Stimulated activated CD4-positive, alpha-beta T cell treated with anti-CD3 and anti-CD28 coated beads, Interleukin-15, amount 100 ng/mL, for 48 hours (primary cell): ENCODE data around the gene DENND1C.
"Not testable (repeated sequence)": the region's sequence is repeated elsewhere in the genome, so short reads cannot be mapped to it uniquely, and the experiment has no call there.

ENCODE experiments used
- DNase-seq, 2 donors: peaks; one replicate each; pipeline ENCODE4 v3.0.0-alpha.2; 2020; ENCODE audit warnings: low read depth in 2 of 2

Gene DENND1C

DNA sequence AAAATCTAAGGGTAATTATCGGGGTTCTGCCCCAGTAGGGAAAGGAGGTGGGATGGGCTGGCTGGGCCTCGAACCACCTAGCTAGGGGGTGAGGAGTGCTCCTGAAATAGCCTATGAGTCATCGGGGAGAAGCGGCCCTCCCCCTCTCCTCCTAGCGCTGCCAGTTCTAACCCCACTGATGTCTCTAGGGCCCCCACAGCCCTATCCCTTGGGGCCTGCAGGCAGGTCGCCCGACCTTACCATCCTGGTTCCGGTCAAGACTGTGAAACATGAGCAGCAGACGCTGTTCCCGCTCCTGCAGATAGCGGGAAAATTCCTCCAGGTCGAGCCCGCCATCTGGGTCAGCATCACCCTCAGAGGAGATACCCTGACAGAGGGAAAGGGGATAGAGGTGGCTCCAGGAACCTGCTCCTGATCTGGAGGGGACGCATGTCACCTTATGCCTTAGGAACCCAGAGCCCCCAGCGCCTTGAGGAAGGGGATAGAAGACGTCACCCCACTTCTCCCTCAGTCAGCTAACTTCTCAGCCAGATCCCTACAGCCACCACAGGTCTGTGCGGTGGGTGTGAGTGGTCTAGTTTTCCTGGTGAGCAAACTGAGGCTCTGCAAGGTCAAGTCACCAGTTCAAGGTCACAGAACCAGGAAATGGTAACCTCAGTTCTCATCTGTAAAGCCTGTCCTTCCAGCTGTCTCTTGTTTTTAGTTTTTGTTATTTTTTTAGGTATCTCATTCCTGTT is 23.5 kb downstream of the DENND1C start:
- no peak for DNase-seq

- no peak for DNase-seq
Measured at GRCh38 chr19:6455924-6456323, 25.7 kb downstream of the DENND1C start.

DNA sequence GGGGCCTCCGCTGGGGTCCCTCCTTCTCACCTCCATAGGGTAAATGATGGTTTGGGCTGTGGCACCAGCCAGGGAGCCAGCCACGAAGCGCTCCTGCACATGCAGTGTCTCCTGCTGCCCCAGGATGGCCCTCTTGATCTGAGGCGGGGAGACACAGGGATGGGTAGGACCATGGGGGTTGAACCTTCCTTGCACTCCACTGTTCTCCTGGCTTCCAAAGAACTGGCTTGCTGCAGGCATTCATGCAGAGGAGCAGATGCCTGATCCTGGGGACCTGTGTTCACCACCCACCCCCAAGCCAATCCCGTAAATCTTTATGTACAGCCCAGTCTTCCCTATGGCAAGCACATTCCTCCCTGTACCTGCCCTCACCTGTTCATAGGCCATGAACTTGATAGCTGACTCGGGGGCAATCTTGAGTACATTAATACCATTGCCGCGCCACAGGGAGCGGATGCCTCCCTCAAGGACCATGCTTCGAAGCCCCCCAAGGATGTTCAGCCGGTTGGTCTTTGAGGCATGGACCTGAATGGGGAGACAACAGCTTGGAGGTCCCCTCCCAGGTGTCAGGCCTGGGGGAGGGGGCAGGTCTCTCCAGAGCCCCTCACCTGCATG is 27.5 kb downstream of the DENND1C start:
- no peak for DNase-seq

GRCh38 chr19:6452899-6453298 is 28.7 kb downstream of the DENND1C start:
- DNase-seq: no peak

DNA sequence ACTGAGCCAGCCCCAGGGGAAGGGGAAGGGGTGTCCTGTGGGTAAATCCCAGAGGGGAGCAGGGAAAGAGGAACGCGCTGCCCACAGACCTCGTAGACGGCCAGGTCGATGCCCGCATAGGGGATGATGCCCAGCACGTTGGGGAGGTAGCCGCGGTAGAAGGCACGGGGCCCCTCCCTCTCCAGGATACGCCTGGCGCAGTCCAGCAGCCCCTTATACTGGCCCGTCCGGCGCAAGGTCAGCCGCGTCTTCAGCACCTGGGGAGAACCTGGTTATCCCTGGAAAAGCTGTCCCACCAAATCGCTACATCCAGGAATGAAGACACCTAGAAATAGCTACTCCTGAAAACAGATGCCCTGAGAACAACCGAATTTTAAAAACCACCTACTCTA is 29.4 kb downstream of the DENND1C start:
- DNase-seq: no peak

GRCh38 chr19:6451583-6452222 is 29.9 kb downstream of the DENND1C start:
- no peak for DNase-seq

DNA sequence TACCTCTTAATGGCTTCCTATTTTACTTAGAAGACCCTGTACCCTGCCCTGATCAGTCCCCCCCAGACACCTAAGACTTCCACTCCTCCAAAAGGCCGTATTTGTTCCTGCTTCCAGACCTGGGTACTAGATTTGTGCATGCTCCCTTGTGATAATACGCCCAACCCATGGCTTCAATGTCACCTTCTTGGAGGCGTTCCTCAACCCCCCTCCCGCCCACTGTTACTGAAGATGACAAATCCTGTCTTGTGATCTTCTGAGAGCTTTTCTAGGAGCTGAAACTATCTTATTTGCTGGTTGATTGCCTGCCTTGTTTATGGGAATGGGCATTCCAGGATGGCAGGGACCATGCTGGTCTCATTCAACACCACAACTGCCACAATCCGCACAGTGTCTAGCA is 31.4 kb downstream of the DENND1C start:
- no peak for DNase-seq

- no peak for DNase-seq
Measured at GRCh38 chr19:6448045-6448444, 33.5 kb downstream of the DENND1C start.

- DNase-seq: no peak
Measured at GRCh38 chr19:6446452-6446851, 35.1 kb downstream of the DENND1C start.

DNA sequence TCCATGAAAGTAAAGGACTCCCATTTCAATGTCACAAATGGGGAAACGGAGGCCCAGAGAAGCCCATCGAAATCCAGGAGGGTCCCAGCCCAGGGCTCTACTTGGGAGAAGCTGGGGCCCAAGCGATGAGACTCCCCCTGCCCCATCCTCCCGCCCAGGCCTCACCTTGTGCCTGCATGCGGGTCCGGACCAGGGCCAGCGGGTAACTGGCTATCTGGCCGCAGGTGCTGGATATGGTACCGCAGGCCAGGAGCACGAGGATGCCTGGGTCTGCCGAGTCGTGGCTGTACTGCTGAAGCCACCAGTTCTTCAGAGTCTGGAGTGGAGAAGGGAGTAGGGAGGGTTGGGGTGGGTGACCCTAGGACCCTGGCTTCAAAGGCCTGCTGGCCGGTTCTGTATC is 37.6 kb downstream of the DENND1C start:
- no peak for DNase-seq

DNA sequence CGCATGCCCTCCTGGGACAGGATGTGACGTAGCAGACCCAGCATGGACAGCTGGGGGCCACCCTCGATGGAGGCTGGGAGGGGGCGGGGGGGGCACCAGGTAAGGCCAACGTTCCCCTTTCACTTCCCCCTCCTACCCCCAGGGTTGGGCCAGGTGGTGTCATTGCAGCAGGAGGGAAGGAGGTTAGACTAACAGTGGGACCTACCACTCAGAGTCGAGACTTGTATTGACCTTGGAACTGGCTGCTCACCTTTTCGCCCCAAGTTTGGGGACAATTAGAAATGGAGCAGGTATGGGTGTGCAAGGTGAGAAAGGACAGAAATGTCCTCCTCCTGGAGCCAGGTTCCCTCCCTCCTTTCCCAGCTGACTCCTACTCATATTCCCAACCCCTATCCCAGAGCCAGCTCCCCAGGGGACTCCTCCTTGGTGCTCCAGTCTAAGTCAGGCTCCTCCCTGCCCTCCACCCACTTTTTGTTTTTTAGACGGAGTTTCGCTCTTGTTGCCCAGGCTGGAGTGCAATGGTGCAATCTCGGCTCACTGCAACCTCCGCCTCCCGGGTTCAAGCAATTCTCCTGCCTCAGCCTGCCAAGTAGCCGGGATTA is 39.4 kb downstream of the DENND1C start:
- DNase-seq: no peak

- no peak for DNase-seq
Measured at GRCh38 chr19:6440905-6441304, 40.7 kb downstream of the DENND1C start.

DNA sequence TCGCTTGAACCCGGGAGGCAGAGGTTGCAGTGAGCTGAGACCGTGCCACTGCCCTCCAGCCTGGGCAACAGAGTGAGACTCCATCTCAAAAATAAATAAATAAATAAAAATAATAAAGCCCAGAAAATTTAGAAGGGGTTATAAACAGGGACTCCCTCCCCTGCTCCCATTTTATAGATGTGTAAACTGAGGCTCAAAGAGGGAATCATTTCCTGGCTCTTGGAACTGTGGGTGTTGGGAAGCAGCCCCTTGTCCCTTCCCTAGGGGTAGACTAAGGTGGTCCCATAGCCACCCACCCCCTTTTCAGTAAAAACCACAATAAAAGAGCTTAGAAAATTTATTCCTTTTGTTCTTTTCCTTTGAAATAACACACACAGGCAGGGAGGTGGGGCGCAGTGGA is 41.8 kb downstream of the DENND1C start:
- DNase-seq: no peak

- no peak for DNase-seq
Measured at GRCh38 chr19:6433663-6434062, 47.9 kb downstream of the DENND1C start, which contains the start of gene SLC25A41. Gene SLC25A41 (minus strand): TSS chr19:6433763. CDS start chr19:6433693, 70 bp downstream.

DNA sequence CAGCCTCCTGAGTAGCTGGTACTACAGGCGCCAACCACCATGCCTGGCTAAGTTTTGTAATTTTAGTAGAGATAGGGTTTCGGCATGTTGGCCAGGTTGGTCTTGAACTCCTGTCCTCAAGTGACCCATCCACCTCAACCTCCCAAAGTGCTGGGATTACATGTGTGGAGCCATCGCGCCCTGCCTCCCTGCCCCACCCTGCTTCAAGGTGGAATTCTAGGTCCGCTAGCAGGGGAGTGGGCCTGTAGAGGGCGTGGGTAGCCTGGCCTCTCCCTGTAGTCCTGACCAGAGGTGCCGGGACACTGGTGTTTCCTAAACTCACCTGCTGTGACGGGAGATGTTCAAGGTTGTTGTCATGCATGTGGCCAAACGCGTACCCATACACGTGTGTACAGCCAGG is 48.4 kb downstream of the DENND1C start:
- DNase-seq: no peak

- DNase-seq: no peak
Measured at GRCh38 chr19:6431891-6432290, 49.7 kb downstream of the DENND1C start.

DNA sequence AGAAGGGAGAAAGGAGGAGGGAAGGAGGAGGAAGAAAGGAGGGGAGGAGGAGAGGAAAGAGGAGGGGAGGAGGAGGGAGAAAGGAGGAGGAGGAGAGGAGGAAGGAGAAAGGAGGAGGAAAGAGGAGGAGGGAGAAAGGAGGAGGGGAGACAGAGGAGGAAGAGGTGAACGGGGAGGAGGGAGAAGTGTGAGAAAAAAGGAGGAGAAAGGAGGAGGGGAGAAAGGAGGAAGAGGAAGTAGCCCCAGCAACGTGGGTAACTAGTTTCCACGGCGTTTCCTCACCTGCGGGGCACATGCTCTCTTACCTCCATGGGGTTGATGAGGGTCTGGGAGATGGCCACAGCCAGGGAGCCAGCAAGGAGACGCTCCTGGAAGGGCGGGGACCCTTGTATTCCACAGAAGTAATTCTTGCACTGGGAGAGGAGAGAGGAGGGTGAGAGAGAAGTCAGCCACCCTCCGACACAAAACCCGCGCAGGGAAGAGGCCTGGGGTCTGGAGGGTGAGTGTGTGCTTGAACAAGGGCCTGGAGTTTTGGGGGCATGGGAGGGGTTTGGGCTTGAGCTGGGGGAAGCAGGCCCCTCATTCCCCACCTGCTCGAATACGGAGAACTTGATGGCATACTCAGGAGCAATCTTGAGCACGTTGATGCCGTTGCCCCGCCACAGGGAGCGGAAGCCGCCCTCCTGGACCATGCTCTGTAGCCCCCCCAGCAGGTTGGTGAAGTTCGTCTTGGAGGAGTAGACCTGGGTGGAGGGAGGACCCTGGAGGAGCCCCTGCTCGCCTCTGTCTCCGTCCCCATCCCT is 52.0 kb downstream of the DENND1C start:
- DNase-seq: no peak

DNA sequence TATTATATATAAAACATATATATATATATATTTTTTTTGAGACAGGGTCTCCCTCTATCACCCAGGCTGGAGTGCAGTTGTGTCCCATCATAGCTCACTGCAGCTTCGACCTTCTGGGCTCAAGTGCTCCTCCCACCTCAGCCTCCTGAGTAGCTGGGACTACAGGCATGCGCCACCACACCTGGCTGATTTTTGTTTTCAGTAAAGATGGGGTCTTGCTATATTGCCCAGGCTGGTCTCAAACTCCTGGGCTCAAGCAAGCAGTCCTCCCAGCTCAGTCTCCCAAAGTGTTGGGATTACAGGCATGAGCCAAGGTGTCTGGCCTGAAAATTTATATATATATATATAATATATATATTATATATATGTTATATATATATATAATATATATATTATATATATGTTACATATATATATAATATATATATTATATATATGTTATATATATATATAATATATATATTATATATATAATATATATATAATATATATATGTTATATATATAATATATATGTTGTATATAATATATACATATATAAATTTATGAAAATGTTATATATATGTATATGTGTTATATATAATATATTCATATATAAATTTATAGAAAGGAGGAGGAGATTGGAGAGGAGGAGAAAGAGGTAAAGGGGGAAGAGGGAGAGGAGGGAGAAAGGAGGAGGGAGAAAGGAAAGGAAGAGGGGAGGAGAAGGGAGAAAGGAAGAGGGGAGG is 52.7 kb downstream of the DENND1C start:
- not testable (repeated sequence) for DNase-seq

DNA sequence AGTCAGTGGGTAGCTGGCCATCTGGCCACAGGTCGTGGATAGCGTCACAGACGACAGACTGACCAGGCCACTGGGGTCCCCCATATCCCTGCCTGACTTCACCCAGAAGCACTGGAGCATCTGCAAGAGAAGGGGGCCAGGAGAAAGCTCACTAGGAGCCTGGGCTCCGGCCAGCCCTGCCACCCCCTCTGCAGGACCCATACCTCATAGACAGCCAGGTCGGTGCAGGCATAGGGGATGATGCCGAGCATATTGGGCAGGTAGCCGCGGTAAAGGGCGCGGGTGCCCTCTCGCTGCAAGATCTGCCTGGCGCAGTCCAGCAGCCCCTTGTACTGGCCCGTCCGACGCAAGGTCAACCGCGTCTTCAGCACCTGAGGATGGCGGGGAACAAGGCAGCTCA is 54.5 kb downstream of the DENND1C start:
- DNase-seq: no peak

DNA sequence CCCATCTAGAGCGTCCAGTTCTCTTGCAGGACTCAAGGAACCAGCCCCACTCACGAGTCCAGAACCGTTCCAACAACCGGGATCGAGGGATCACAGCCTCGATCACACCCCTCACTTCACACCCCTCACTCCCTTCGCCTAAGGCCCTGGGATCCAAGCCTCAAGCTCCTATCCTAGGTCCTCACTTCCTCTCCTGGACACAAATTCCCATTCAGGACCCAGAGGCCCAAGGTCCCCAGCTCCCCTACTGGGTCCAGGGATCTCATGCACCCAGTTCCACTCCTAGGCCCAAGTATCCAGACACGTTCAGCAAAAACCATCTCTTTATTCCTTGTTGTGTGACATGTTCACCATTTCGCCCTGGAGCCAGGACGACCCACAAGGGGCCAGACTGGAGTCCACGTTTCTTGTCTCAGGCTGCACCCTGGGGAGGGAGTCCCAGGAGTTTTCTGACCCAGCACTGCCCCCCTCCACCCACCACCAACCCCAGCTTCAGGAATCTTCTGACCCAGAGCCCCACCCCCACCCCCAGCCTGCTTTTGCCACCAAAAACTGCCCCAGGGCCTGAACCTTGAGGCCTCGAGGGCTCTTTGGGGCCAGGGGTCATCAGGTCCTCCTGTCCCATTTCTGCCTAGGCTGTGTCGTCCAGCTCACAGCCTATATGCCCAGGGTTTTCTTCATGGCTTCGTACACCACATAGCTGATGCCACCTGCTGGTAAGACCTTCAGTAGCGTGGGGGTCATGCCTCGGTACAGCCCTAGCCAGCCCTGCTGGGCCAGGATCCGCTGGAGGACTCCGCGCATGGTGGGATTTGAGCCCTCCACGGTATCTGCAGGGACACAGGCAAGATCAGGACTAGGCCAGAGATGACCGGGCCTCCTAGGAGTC is 55.6 kb downstream of the DENND1C start:
- DNase-seq: no peak
